C4-2B (cell line): ENCODE measurements around the gene SLC16A3.

ENCODE experiments used
- ZFX ChIP-seq: fragments of 450-650 bp; IDR thresholded peaks from 2 replicates; pipeline ENCODE4 v1.6.1; 2017
- TF ChIP-seq, protein P1 (sequence below): fragments of 450-650 bp; conservative IDR thresholded peaks from 2 replicates; pipeline ENCODE4 v1.5.1; 2017; ENCODE audit warnings: mild to moderate bottlenecking

DNA sequence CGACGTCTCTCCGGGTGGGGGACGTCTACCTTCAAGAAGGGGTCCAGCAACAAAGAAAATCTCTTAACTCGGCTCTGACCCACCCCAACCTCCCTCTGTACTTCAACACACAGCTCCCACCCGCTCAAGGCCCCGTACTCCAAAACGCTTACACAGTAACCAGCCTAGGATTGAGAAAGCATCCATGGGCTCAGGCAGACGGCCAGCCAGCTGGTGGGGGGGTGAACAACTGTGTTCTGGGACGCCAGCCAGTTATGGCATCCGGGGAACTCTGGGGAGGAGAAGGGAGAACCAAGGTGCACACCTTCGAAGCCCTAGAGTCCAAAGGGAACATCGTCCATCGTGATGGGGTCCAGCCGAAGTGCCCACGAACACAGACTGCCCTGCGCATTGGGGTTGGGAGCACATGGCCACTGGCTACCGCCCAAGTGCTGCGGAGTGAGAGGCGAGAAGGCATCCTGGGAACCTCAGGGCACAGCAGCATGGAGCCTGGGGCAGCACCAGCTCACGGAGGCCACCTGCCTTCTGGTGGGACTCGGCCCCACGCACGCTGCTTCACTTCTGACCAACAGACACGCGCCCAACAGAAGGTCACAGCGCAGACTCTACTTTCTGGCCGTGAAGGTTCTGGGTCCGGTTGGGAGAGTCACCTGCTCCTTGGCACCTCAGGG, 14.3 kb downstream of the SLC16A3 start:
- TF ChIP-seq, protein P1, sequence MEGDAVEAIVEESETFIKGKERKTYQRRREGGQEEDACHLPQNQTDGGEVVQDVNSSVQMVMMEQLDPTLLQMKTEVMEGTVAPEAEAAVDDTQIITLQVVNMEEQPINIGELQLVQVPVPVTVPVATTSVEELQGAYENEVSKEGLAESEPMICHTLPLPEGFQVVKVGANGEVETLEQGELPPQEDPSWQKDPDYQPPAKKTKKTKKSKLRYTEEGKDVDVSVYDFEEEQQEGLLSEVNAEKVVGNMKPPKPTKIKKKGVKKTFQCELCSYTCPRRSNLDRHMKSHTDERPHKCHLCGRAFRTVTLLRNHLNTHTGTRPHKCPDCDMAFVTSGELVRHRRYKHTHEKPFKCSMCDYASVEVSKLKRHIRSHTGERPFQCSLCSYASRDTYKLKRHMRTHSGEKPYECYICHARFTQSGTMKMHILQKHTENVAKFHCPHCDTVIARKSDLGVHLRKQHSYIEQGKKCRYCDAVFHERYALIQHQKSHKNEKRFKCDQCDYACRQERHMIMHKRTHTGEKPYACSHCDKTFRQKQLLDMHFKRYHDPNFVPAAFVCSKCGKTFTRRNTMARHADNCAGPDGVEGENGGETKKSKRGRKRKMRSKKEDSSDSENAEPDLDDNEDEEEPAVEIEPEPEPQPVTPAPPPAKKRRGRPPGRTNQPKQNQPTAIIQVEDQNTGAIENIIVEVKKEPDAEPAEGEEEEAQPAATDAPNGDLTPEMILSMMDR = no peak
- no peak for TF ChIP-seq ZFX
